IMR-90 (cell line): Measurements from ENCODE around the gene PHB1. TPM values are rescaled to one million over a fixed set of nuclear protein-coding genes. Genes with fewer than 3 reads are reported as not detected.

Experiments used
- ATAC-seq: fragments of 200-7000 bp; cut with Tn5 transposase; 2 replicates; pipeline ENCODE4 v1.9.1; 2020; ENCODE audit warnings: low read depth, mild to moderate bottlenecking, moderate library complexity
- BruUV-seq: library from RNA; stranded (reverse); fragments of 400-500 nt; replicated peaks from 2 replicates; lab custom pipeline; 2021; lab: Mats Ljungman, UMichigan
- CTCF ChIA-PET: fragments of 300-600 bp; formaldehyde crosslinking; extraction: SDS; loops from one replicate; lab custom pipeline; 2021; ENCODE audit warnings: antibody characterized with exemption; lab: Yijun Ruan, JAX
- POLR2A ChIA-PET: fragments of 300-600 bp; sonication (Branson Sonifier 250); formaldehyde crosslinking; loops from one replicate; lab custom pipeline; 2022; ENCODE audit warnings: antibody characterized with exemption; ENCODE audit not compliant: unreplicated experiment; lab: Charles Lee
- DNase-seq: peaks from one replicate; pipeline ENCODE4 v3.0.0; 2013
- H2AFZ ChIP-seq: replicated peaks from 2 replicates; pipeline ENCODE3; 2013; ENCODE audit warnings: low read length, mild to moderate bottlenecking; ENCODE audit not compliant: poor library complexity
- H2AK5ac ChIP-seq: 2 replicates; pipeline ENCODE4 v1.6.1; 2013; ENCODE audit warnings: low read depth, low read length, inconsistent platforms
- H2AK9ac ChIP-seq: replicated peaks from 2 replicates; pipeline ENCODE3; 2013; ENCODE audit warnings: mild to moderate bottlenecking, low read depth, low read length, moderate library complexity; ENCODE audit not compliant: poor library complexity
- H2BK120ac ChIP-seq: 2 replicates; pipeline ENCODE4 v1.6.1; 2013; ENCODE audit warnings: low read depth, low read length, inconsistent platforms
- H2BK15ac ChIP-seq: 3 replicates; pipeline ENCODE4 v1.6.1; 2013; ENCODE audit warnings: low read depth, low read length, inconsistent platforms
- H2BK20ac ChIP-seq: 2 replicates; pipeline ENCODE4 v1.6.1; 2013; ENCODE audit warnings: low read depth, mild to moderate bottlenecking, inconsistent platforms, low read length, moderate library complexity
- H2BK5ac ChIP-seq: 2 replicates; pipeline ENCODE4 v1.6.1; 2013; ENCODE audit warnings: mild to moderate bottlenecking, low read depth, low read length, inconsistent platforms; ENCODE audit not compliant: poor library complexity, severe bottlenecking
- H3K14ac ChIP-seq: replicated peaks from 2 replicates; pipeline ENCODE4 v1.6.1; 2013; ENCODE audit warnings: low read depth, low read length, inconsistent platforms
- H3K18ac ChIP-seq: 2 replicates; pipeline ENCODE4 v1.6.1; 2013; ENCODE audit warnings: low read depth, low read length, control low read depth
- H3K23ac ChIP-seq: 2 replicates; pipeline ENCODE4 v1.6.1; 2013; ENCODE audit warnings: low read depth, low read length, inconsistent platforms
- H3K27ac ChIP-seq: 2 replicates; pipeline ENCODE4 v1.5.1; 2013; ENCODE audit warnings: mild to moderate bottlenecking, control low read depth, low read length; ENCODE audit not compliant: insufficient read depth
- H3K27me3 ChIP-seq: 2 replicates; pipeline ENCODE4 v1.6.1; 2013; ENCODE audit warnings: low read length; ENCODE audit not compliant: control insufficient read depth, insufficient read depth
- H3K36me3 ChIP-seq: 2 replicates; pipeline ENCODE4 v1.6.1; 2013; ENCODE audit warnings: low read length, mixed read lengths; ENCODE audit not compliant: control insufficient read depth, insufficient read depth
- H3K4ac ChIP-seq: 2 replicates; pipeline ENCODE4 v1.6.1; 2013; ENCODE audit warnings: low read depth, low read length, inconsistent platforms
- H3K4me1 ChIP-seq: 2 replicates; pipeline ENCODE4 v1.6.1; 2013; ENCODE audit warnings: low read length, mixed read lengths; ENCODE audit not compliant: control insufficient read depth, insufficient read depth
- H3K4me2 ChIP-seq: 2 replicates; pipeline ENCODE4 v1.6.1; 2013; ENCODE audit warnings: low read depth, mild to moderate bottlenecking, control low read depth, low read length, moderate library complexity
- H3K4me3 ChIP-seq: 2 replicates; pipeline ENCODE4 v1.5.1; 2013; ENCODE audit warnings: low read depth, mild to moderate bottlenecking, control low read depth, low read length, moderate library complexity; ENCODE audit not compliant: insufficient read depth
- H3K56ac ChIP-seq: 2 replicates; pipeline ENCODE4 v1.6.1; 2013; ENCODE audit warnings: low read length, inconsistent platforms; ENCODE audit not compliant: insufficient read depth; ENCODE audit errors: extremely low read depth
- H3K79me1 ChIP-seq, 2 experiments: 2 replicates each; pipeline ENCODE4 v1.6.1; 2013; ENCODE audit warnings: low read length in 2 of 2, inconsistent platforms in 1 of 2, low read depth in 1 of 2
- H3K9ac ChIP-seq: 2 replicates; pipeline ENCODE4 v1.6.1; 2013; ENCODE audit warnings: low read depth, low read length, control low read depth
- H3K9me1 ChIP-seq: 2 replicates; pipeline ENCODE4 v1.6.1; 2013; ENCODE audit warnings: low read length, inconsistent platforms; ENCODE audit not compliant: insufficient read depth
- H3K9me3 ChIP-seq: 2 replicates; pipeline ENCODE4 v1.6.1; 2013; ENCODE audit warnings: low read length; ENCODE audit not compliant: control insufficient read depth, insufficient read depth
- H4K20me1 ChIP-seq: 2 replicates; pipeline ENCODE4 v1.6.1; 2013; ENCODE audit warnings: low read length, inconsistent platforms; ENCODE audit not compliant: insufficient read depth
- H4K5ac ChIP-seq: 2 replicates; pipeline ENCODE4 v1.6.1; 2013; ENCODE audit warnings: mild to moderate bottlenecking, low read depth, low read length, control low read depth
- H4K8ac ChIP-seq, 2 experiments: 2 replicates each; pipeline ENCODE4 v1.6.1; 2013; ENCODE audit warnings: low read depth in 2 of 2, low read length in 2 of 2, control low read depth in 1 of 2, inconsistent platforms in 1 of 2
- H4K91ac ChIP-seq: 2 replicates; pipeline ENCODE4 v1.6.1; 2013; ENCODE audit warnings: low read depth, low read length, inconsistent platforms; ENCODE audit not compliant: insufficient read depth
- BHLHE40 ChIP-seq: fragments of 150-350 bp; IDR thresholded peaks from 2 replicates; pipeline ENCODE4 v1.6.1; 2016; ENCODE audit warnings: mild to moderate bottlenecking, low read depth, low read length
- CEBPB ChIP-seq: IDR thresholded peaks from 2 replicates; pipeline ENCODE4 v1.6.1; 2012; ENCODE audit warnings: low read depth, low read length, improper control_type of control experiment
- CHD1 ChIP-seq: IDR thresholded peaks from 2 replicates; pipeline ENCODE4 v1.6.1; 2012; ENCODE audit warnings: low read depth, low read length, improper control_type of control experiment
- FOS ChIP-seq: fragments of 150-350 bp; IDR thresholded peaks from 2 replicates; pipeline ENCODE4 v1.6.1; 2016; ENCODE audit warnings: low read depth, low read length
- MAFK ChIP-seq: IDR thresholded peaks from 2 replicates; pipeline ENCODE4 v1.6.1; 2012; ENCODE audit warnings: low read depth, low read length, improper control_type of control experiment
- MAZ ChIP-seq: IDR thresholded peaks from 2 replicates; pipeline ENCODE4 v1.6.1; 2012; ENCODE audit warnings: low read depth, mild to moderate bottlenecking, low read length, improper control_type of control experiment, moderate library complexity, borderline replicate concordance
- MXI1 ChIP-seq: IDR thresholded peaks from 2 replicates; pipeline ENCODE4 v1.6.1; 2012; ENCODE audit warnings: low read depth, mild to moderate bottlenecking, low read length, moderate library complexity, borderline replicate concordance
- NFE2L2 ChIP-seq: fragments of 150-350 bp; IDR thresholded peaks from 2 replicates; pipeline ENCODE4 v1.6.1; 2016; ENCODE audit warnings: low read depth, mild to moderate bottlenecking, low read length
- POLR2A ChIP-seq: IDR thresholded peaks from 2 replicates; pipeline ENCODE4 v1.6.1; 2012; ENCODE audit warnings: mild to moderate bottlenecking, low read depth, low read length
- RAD21 ChIP-seq: IDR thresholded peaks from 2 replicates; pipeline ENCODE4 v1.6.1; 2012; ENCODE audit warnings: low read length, improper control_type of control experiment
- RCOR1 ChIP-seq: IDR thresholded peaks from 2 replicates; pipeline ENCODE4 v1.6.1; 2012; ENCODE audit warnings: mild to moderate bottlenecking, low read length, improper control_type of control experiment; ENCODE audit not compliant: insufficient replicate concordance
- RFX5 ChIP-seq: IDR thresholded peaks from 2 replicates; pipeline ENCODE4 v1.8.0; 2012; ENCODE audit warnings: low read depth, mild to moderate bottlenecking, low read length, moderate library complexity
- SMC3 ChIP-seq: fragments of 150-350 bp; IDR thresholded peaks from 2 replicates; pipeline ENCODE4 v1.6.1; 2016; ENCODE audit warnings: low read depth, mild to moderate bottlenecking, antibody characterized with exemption, low read length, moderate library complexity
- USF2 ChIP-seq: fragments of 150-350 bp; IDR thresholded peaks from 2 replicates; pipeline ENCODE4 v1.6.1; 2017; ENCODE audit warnings: mild to moderate bottlenecking, antibody characterized with exemption, low read length, low read depth
- WGBS, 2 experiments: methylation state at CpG; one replicate each; pipeline versions ENCODE4 v1.1.5 to v1.1.7; 2013; ENCODE audit warnings: missing lambda C conversion rate in 2 of 2; ENCODE audit not compliant: insufficient read length in 1 of 2; ENCODE audit errors: extremely low coverage in 2 of 2; 5-methylcytosine and 5-hydroxymethylcytosine counted together
- dilution Hi-C: fragments of 300-500 bp; cut with HindIII; formaldehyde crosslinking; loops from one replicate; pipeline ENCODE4 v1.14.3; 2018; ENCODE audit warnings: low sequenced_read_pairs; ENCODE audit not compliant: unreplicated experiment
- in situ Hi-C: fragments of 300-500 bp; cut with MboI; formaldehyde crosslinking; loops from 3 replicates; pipeline ENCODE4 v1.14.3; 2019; ENCODE audit warnings: low sequenced_read_pairs, inconsistent platforms, mixed read lengths
- intact Hi-C: fragments of 100-400 bp; cut with micrococcal nuclease; formaldehyde crosslinking; loops from 2 replicates; pipeline ENCODE4 v1.10.0; 2022
- polyA plus RNA-seq, 3 experiments: library from polyadenylated mRNA; depleted of rRNA; stranded (reverse); fragments of >200 nt; gene quantifications; 2 replicates each; pipeline ENCODE4 v1.2.3, GENCODE V29; 2012; ENCODE audit warnings: low replicate concordance in 1 of 3
- total RNA-seq: library from RNA; depleted of rRNA; stranded (reverse); fragments of >200 nt; gene quantifications from 2 replicates; pipeline ENCODE4 v1.2.3, GENCODE V29; 2012
- TF ChIP-seq, protein P1 (sequence below): fragments of 150-350 bp; IDR thresholded peaks from 2 replicates; pipeline ENCODE4 v1.6.1; 2016; ENCODE audit warnings: low read depth, mild to moderate bottlenecking, low read length, moderate library complexity, borderline replicate concordance
- TF ChIP-seq, protein P2 (sequence below): conservative IDR thresholded peaks from 2 replicates; pipeline ENCODE4 v1.5.1; 2012; ENCODE audit warnings: mild to moderate bottlenecking, low read depth, low read length, improper control_type of control experiment

Gene PHB1
- total and polyA plus RNA-seq, 2 of the 4 experiments (the other 2 are of a cell fraction): 283 to 294 TPM

DNA sequence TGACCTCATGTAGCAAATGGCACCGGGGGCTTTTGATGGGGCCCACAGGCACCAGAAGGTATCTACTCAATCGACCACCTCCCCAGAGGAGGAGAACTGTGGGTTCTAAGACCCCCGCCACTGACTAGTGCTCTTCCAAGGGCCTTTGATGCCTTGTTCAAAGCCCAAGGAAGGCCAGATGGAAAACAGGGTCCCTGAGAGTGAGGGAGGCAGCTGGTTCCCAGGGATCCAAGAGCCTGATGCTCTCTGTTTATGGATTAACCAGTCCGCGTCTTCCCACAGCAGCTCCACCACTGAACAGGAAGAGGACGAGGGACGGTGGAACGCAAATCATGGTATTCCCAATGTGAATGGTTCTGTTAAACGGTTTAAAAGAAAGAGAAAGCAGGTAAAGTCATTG, 7.6 kb downstream of the PHB1 start:
- CTCF ChIA-PET: interaction anchor here (0.5 kb wide), 1 partner anchor 9 kb away, joined by 3 read pairs; no protein-coding TSS in a partner anchor
- intact Hi-C loops (no loop called here), dilution Hi-C loops (no loop called here), in situ Hi-C loops (no loop called here)
- ATAC-seq (no peak), DNase-seq (no peak)
- Histone ChIP-seq H3K56ac (no peak overlapping the region), H3K23ac (no peak overlapping the region), H4K5ac (no peak overlapping the region), H2BK120ac (no peak overlapping the region), H3K18ac (no peak overlapping the region), H3K27me3 (no peaks in the 10 kb centered on the region), H3K4me1 (no peaks in the 10 kb centered on the region), H3K4ac (no peak overlapping the region), H2AFZ (no peak overlapping the region), H2BK15ac (no peak overlapping the region), H3K4me3 (no peak overlapping the region), H4K8ac (no peak overlapping the region), H2BK20ac (no peak overlapping the region), H3K9ac (no peak overlapping the region), H3K27ac (no peak overlapping the region), H3K9me3 (no peaks in the 10 kb centered on the region), H2BK5ac (no peak overlapping the region), H3K4me2 (no peak overlapping the region), H2AK5ac (no peak overlapping the region), H4K20me1 (0 out of 2 replicates have a peak, but pooled peaks cover 4% of the 10 kb centered on the region), H3K14ac (no peak overlapping the region), H4K91ac (no peak overlapping the region), H3K79me1 (no peaks in the 10 kb centered on the region), H3K36me3 (peaks cover 60% of the 10 kb centered on the region), H2AK9ac (no peak overlapping the region), H3K9me1 (no peaks in the 10 kb centered on the region)
- TF ChIP-seq SMC3 (no peak), USF2 (no peak), RFX5 (no peak), BHLHE40 (no peak), RCOR1 (no peak), CEBPB (no peak), MXI1 (no peak), MAZ (no peak), RAD21 (no peak), CHD1 (no peak), FOS (no peak), NFE2L2 (no peak), POLR2A (no peak), MAFK (no peak)
- TF ChIP-seq, protein P1, sequence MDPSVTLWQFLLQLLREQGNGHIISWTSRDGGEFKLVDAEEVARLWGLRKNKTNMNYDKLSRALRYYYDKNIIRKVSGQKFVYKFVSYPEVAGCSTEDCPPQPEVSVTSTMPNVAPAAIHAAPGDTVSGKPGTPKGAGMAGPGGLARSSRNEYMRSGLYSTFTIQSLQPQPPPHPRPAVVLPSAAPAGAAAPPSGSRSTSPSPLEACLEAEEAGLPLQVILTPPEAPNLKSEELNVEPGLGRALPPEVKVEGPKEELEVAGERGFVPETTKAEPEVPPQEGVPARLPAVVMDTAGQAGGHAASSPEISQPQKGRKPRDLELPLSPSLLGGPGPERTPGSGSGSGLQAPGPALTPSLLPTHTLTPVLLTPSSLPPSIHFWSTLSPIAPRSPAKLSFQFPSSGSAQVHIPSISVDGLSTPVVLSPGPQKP: no peak
- TF ChIP-seq, protein P2, sequence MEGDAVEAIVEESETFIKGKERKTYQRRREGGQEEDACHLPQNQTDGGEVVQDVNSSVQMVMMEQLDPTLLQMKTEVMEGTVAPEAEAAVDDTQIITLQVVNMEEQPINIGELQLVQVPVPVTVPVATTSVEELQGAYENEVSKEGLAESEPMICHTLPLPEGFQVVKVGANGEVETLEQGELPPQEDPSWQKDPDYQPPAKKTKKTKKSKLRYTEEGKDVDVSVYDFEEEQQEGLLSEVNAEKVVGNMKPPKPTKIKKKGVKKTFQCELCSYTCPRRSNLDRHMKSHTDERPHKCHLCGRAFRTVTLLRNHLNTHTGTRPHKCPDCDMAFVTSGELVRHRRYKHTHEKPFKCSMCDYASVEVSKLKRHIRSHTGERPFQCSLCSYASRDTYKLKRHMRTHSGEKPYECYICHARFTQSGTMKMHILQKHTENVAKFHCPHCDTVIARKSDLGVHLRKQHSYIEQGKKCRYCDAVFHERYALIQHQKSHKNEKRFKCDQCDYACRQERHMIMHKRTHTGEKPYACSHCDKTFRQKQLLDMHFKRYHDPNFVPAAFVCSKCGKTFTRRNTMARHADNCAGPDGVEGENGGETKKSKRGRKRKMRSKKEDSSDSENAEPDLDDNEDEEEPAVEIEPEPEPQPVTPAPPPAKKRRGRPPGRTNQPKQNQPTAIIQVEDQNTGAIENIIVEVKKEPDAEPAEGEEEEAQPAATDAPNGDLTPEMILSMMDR: no peak
- POLR2A ChIA-PET: no interaction called here
- 90% methylated on average over 2 of the region's 9 CpGs; no CpG with 5 or more reads in 1 of the 2 experiments for WGBS, 2 experiments
- no TSS peak for BruUV-seq
